NCI-H2029 (cell line): ENCODE data around the gene COQ10A.
A peak's percentile ranks its signal among the peaks of the same experiment; 100 is the strongest.
"Not testable (repeated sequence)": the region's sequence is repeated elsewhere in the genome, so short reads cannot be mapped to it uniquely, and the experiment has no call there.

Experiments used
- DNase-seq: peaks from one replicate; lab custom pipeline; 2025; lab: John Stamatoyannopoulos, UW

Gene COQ10A

DNA sequence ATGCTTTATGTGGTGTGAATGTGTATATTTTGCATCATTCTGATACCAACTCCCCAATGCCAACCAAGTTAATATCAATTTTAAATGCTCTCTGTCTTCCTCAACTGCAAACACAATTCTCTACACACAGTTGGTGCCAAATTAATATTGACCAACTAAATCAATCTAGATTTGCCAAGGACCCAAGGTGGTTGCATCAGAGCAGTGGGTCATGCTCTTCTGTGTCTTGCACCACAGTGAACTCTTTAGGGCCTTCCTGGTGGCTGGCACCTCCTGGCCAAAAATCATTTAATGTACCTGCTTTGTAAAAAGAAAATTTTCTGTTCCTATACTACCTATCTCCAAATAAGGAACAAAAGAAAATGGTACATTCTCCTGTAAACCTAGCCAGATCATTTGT is 14.1 kb downstream of the COQ10A start:
- DNase-seq, result no peak

DNA sequence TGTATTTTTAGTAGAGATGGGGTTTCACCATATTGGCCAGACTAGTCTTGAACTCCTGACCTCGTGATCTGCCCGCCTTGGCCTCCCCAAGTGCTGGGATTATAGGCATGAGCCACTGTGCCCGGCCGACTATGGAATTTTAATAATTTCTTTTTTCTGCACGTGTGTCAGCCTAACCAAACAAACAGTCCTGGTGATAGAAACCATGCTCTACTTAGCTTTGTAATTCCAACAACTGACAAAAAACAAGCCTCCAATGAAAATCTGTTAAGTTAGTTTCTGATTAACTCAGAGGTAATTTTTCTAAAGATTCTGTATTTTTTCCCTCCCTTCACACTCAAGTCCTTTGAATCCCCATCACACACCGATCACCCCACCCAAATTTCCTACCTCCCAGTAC is 15.3 kb downstream of the COQ10A start:
- DNase-seq, result no peak

DNA sequence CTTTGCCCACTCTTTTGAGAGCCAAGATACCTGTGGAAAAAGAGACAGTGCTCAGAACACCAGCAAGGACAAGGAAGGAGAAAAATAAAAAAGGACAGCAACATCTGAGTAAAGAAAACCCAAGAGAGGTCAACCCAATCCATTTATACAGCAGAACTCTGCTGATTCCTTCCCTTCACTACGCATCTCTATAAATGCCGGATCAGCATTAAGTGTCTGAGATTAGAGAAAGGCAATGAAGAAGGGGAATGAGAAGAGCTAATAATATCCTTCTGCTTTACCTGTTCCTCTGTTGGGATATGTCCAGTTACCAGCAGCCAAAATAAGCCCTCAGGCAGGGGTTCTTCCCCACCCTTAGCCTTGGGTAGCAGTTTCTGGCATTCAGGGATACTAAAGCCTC is 15.8 kb downstream of the COQ10A start:
- DNase-seq, result no peak

DNA sequence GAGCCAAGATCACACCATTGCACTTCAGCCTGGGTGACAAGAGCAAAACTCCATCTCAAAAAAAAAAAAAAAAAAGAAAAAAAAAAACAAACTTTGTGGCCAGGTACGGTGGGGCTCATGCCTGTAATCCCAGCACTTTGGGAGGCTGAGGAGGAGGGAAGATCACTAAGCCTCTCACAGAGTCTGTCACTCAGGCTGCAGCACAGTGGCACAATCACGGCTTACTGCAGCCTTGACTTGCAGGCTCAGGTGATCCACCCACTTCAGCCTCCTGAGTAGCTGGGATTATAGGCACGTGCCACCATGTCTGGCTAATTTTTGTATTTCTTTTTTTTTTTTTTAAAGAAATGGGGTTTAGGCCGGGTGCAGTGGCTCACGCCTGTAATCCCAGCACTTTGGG is 17.5 kb downstream of the COQ10A start:
- DNase-seq, result not testable (repeated sequence)

DNA sequence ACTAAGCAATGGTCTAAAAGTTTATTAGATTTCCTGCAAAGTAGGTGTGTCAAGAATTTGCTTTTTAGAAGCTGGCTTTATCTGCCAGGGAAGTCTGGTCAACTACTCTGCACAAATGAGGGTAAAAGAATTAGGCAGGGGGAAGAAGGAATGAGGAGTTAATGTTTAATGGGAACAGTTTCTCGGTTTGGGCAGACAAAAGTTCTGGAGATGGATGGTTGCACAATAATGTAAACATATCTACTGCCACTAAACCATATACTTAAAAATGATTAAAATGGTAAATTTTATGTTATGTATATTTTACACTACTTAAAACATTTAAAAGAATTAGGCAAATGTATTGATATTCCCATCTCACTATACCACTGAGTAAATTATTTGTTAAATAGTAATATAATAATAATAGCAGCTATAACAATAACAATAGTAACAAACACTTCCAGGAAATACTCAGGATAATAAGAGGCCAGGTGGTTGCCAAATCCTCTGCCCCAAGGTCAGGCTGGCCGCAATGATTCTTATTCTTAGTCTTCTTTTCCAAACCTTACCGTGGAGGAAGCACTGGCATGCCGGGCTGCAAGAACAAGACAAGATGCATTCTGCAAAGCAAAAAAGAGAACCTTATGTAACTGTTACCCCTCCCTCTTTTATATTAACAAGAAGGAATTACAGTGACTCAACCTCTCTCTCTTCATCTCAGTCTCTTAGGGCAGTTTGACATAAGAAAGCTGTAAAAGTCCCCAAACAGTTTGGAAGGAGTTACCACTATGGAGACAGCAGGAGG is 19.5 kb downstream of the COQ10A start:
- no peak for DNase-seq

DNA sequence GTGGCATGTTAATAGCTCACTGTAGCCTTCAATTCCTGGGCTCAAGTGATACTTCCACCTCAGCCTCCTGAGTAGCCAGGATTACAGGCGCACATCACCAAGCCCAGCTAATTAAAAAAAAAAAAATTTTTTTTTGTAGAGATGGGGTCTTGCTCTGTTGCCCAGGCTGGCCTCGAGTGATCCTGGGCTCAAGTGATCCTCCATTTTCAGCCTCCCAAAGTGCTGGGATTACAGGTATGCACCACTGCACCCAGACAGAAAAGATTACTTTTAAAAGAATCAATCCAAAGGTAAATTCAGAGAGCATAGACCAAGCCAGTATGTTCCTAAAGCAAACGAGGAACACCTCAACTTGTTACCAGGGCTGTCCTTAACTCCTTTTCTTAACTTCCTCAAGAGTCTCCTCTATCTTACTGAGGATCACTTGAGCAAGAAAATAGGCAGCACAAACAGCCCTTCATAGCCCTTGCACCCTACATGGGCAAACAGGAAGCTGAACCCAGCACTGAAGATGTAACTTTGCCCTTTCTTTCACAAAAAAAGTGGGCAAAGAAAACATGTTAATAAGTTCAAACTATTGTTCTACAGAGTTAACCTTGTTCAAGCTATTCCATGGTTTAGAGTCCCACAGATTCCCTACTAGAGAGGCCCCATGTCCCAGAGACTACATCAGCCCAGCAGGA is 22.1 kb downstream of the COQ10A start:
- DNase-seq, result no peak

DNA sequence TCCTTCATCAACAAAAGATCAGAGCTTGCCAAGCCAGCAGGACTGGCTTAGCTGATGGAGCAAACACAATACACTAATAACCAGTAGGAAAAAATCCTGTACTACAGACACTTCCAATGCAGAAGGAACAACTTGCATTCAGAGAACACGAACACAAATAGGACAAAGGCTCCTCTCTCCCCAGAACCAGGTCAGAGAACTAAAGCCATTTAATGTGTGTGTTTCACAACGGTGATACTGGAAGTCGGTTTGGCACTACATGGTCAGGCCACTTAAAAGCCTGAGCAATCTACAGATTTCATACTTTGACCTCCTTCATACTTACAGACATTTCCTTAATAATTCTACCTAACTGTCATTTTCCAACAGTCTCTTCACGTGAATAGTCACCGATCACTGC is 27.1 kb downstream of the COQ10A start:
- DNase-seq, result no peak

DNA sequence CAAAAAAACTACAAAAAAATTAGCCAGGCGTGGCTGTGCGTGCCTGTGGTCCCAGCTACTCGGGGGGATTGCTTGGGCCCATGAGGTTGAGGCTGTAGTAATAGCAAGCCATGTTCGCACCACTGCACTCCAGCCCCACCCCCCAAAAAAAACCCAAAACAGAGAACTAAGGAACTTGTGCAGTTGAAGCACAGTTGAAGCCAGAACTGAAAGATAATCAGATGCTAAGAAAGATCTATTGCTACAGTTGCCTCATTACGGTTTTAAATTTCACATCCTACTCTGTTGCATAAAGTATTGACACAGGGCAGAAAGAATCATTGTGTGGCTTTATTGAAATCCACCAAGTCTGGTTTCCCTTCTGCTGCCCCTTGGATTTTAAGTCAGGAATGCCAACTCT is 29.6 kb downstream of the COQ10A start:
- no peak for DNase-seq

DNA sequence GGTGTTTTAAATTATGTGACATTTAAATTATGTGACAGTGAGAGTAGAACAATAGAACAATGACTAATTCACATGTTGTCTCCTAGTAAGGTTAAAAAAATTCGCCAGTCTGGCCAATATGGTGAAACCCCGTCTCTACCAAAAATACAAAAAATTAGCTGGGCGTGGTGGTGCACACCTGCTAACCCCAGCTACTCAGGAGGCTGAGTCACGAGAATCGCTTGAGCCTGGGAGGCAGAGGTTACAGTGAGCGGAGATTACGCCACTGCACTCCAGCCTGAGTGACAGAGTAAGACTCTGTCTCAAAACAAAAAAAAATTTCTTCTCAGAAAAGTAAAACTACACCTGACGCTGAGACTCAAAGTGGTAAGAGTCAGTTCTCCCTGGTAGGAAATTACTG is 30.7 kb downstream of the COQ10A start:
- DNase-seq, result no peak

DNA sequence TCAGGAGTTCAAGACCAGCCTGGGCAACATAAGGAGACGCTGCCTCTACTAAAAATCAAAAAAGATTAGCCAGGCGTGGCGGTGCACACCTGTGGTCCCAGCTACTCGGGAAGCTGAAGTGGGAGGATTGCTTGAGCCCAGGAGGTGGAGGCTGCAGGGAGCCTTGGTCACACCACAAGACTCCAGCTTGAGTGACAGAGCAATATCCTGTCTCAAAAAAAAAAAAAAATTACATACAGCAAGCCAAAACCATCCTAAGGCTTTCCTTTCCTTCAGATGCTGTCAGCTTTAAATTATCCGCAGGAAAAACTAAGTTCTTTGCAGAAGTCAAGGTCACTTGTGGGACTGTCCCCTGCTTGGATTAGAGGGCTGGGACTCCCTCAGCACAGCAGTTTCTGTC is 32.1 kb downstream of the COQ10A start:
- no peak for DNase-seq

DNA sequence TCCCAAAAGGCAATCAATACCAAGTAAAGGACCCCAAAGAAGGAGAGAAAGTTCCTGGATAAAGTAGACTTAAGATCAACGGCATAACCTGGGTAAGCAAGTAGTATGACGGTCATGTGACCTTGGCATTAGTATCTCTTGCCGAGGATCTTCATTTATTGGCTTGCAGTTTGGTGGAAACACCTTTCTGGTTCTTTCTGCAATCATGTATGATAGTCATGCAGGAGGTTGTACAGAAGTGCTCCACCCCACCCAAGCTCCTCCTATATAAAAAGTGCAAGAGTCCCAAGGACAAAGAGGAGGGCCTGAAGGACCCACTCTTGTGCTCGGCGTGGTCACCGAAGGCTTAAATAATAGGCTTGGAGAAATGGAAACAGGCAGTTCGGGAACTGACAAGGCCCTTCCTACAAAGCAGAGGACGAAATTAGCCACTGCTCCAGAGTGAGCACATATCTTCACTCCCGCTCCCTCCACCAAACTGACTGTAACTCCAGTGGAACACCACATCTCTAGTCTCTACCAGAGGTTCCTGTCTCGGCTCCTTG is 32.6 kb downstream of the COQ10A start:
- no peak for DNase-seq

DNA sequence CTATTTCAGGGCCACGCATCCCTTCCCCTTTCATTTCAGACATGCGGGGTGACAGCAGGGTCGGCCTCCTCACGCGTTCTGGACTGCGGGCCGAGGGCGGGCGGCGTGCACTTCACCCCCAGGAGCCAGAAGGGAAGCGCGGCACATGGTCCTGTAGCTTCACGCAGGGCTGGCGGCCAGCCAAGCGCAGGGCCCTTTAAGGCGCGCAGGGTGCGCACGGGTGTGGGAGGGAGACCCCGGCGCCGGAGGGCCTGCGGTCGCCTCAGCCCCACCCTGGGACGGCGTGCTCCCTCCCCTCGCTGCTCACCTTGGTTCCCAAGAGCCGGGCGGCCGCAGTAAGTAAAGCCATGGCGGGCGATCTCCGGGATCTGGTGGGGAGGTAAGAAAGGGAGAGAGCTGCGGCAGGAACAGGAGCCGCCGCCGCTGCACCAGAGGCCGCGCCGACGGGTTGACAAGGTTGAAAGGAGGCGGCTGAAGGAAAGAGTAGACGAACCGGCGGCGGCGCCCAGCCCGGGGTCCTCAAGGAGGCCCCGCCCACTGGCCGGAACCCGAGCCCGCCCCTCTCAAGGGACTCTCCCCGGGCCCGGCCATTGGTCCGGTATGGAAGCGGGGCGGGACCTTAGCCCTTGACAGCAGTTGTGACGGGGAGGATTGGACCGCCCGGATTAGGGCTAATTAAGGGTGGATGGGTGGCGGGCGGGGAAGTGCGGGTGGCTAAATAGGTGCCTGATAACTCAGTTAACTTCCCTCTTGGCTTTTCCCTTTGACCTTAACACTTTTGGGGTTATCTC is 33.3 kb downstream of the COQ10A start, which contains the start of gene CS:
Gene CS, minus strand, starts transcription at position 478 of the 791 bp plus-strand sequence. Its CDS starts 129 bp downstream, at position 349.
- DNase-seq, result peak; percentile 98

DNA sequence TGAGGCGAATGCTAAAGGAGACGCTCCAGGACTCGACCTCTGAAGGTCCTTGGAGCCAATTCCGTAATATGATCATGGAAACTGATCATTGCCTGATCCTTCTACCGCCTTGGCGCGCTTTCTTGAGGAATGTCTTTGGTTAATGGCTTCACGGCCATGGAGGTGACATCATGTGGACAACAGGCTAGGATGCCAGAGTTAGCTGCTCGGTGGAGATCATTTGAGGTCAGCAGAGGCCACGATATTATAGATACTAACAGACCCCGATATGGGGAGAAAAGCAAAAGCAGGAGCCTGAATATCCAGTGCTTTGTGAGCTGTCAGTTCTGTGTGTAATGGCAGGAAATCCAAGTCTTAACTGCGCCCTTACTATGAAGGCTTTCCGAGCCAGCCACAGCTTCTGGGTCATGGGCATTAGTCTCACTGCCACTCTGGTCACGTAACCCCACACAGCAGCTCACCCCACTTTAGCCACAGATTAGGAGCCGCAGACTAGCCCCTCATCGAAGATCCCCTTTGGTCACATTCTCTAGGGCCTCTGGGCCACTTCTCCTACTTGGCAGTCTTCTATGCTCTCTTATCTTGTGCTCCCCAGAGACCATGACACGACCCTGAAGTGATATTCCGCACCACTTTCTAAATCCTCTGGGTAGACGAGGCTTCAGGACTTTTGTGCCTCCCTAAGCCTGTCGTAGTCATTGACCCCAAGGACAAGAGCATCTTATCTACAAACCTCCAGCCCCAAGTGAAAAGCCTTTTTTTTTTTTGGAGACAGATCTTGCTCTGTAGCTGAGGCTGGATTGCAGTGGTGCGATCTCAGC is 34.1 kb downstream of the COQ10A start:
- DNase-seq, result peak; percentile 80

DNA sequence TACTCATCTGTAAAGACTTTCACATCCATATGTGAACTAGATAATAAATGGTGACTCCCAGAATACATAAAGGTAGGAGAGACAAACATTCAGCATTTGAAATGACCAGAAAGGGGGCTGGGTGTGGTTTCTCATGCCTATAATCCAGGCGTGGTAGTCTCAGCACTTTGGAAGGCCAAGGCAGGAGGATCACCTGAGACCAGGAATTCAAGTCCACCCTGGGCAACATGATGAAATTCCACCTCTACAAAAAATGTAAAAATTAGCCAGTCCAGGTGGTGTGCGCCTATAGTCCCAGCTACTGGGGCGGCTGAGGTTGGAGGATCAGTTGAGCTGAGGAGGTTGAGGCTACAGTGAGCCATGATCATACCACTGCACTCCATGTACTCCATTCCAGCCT is 37.5 kb downstream of the COQ10A start:
- DNase-seq, result no peak

DNA sequence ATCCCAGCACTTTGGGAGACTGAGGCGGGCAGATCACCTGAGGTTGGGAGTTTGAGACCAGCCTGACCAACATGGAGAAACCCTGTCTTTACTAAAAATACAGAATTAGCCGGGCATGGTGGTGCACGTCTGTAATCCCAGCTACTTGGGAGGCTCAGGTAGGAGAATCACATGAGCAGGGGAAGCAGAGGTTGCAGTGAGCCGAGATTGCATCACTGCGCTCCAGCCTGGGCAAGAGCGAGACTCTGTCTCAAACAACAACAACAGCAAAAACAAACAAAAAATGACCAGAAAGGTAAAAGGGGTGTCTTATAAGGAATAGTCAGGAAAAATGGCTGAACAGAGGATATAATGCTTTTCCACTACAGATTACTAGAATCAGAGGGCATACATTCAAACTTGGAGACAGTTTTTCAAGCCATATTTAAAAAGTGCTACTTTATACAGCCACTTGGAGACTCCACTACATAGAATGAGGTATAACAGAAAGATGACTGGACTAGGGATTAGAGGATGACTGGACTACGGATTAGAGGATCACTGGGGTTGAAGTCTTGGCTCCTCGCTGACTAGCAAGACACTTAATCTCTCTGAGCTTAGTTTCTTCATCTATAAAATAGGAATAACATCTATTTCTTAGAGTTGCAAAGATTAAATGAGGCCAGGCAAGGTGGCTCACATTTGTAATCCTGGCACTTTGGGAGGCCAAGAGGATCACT is 38.3 kb downstream of the COQ10A start:
- no peak for DNase-seq

DNA sequence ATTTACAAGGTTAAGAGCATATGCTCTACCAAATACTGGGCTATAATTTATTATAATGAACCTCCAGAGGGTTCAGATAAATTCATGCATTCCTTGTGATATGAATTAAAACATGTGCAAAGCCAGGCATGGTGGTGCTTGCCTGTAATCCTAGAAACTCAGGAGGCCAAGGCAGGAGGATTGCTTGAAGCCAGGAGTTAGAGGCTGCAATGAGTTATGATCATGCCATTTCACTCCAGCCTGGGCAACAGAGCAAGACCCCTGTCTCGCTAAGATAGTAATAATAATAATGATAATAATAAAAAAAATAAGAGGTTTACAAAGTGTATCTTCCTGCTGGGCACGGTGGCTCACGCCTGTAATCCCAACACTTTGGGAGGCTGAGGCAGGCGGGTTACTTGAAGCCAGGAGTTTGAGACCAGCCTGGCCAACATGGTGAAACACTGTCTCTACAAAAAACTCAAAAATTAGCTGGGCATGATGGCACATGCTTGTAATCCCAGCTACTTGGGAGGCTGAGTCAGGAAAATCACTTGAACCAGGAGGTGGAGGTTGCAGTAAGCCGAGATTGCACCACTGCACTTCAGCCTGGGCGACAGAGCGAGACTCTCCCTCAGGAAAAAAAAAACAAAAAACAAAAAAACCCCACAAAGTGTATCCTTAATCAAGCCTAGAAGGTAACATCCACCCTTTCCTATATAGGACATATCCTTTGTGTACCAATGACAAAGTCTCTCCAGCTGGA is 40.7 kb downstream of the COQ10A start:
- DNase-seq, result no peak

DNA sequence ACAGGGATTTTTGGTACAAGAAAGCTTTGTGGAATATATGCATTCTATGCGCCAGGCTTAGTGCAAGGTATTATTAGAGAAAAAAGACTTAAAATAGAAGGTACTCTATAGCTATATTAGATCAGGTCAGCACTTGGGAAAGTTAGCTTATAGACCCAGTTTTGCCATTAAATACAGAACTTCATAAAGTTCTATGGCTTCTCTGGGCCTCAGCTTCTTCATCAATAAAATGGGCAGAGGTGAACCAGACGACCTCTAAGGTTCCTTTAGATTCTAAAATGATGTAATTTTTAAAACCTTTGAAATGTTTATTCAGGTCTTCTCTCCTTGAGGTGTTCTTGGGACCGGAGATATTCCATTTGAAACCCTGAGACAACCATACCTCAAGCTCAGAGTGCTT is 42.0 kb downstream of the COQ10A start:
- no peak for DNase-seq

DNA sequence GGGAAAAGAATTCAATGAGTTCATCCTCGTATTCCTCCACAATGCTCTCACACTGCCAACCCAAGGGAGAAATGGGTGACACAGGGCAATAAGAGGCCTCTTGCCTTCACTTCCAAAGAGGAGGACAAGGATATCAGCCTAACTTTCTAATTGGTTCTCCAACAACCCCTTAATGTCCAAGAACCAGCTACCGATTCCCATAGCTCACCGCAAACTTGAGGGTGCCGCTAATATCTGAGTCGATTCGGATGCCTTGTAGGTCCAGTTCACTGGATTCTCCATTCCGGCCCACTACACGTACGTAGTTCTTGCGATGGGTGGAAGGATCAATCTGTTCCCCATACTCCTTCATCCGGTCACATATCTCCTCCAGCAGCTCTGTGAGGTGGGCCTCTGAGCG is 44.3 kb downstream of the COQ10A start:
- no peak for DNase-seq

DNA sequence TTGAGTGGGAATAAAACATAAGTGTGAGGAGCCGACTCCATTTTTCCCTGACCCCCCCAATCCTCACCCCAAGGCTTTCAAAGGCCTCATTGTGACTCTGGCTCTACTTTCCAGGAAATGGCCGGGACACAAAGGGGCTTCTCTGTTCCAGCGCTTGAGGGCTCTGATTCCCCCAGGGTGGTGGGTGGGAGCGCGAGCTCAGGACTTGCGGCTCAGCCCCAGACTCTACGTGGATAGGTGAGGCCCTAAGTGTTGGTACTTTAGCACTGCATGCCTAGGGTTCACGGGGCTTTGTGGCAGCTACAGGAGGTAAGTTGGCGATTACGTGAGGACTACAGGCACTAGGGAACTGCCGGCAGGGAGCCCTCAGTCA is 48.5 kb downstream of the COQ10A start:
- DNase-seq, result no peak
